SU-DHL-6 (cell line): Measurements from ENCODE around the gene TRIM58.

Source experiments
- CTCF ChIP-seq: fragments of 200-600 bp; sonication (generic); IDR thresholded peaks from one replicate; pipeline ENCODE4 v1.5.1; 2017; ENCODE audit warnings: antibody characterized with exemption, mild to moderate bottlenecking, low read length, moderate library complexity; ENCODE audit not compliant: insufficient read depth, poor library complexity, severe bottlenecking
- EZH2phosphoT487 ChIP-seq: fragments of 200-600 bp; sonication (generic), shearing (Covaris generic); conservative IDR thresholded peaks from 2 replicates; pipeline ENCODE4 v1.6.1; 2018; ENCODE audit warnings: mild to moderate bottlenecking, antibody characterized with exemption, low read length, moderate library complexity, mixed read lengths

- TF ChIP-seq CTCF (no peak), EZH2phosphoT487 (no peak)
Observed at GRCh38 chr1:247841796-247842195, 15.2 kb upstream of the TRIM58 start, which contains the start of gene OR11L1.
